ENCODE results near the gene CNTN5. TPM values are rescaled to one million over a fixed set of nuclear protein-coding genes. Genes with fewer than 3 reads are reported as not detected.

CNTN5 gene
- total RNA-seq, 1 donor, result under 0.01 TPM

GRCh38 chr11:100296051-100296679 is 1275.4 kb downstream of the CNTN5 start:
- no peak for DNase-seq (ENCODE audit: low read depth)
- no peak for TF ChIP-seq CTCF (IDR thresholded peaks at IDR 0.05; ENCODE audit: insufficient read depth, low read depth, low read length)
- H3K4me3 ChIP-seq (ENCODE audit: low read depth, low read length), result no peak overlapping the region

GRCh38 chr11:100297516-100297915 is 1276.8 kb downstream of the CNTN5 start:
- no peak for TF ChIP-seq CTCF (IDR thresholded peaks at IDR 0.05; ENCODE audit: insufficient read depth, low read depth, low read length)
- DNase-seq (ENCODE audit: low read depth), result no peak
- H3K4me3 ChIP-seq (ENCODE audit: low read depth, low read length), result no peak overlapping the region

GRCh38 chr11:100302824-100303223 is 1282.1 kb downstream of the CNTN5 start:
- DNase-seq (ENCODE audit: low read depth), result no peak
- no peak overlapping the region for H3K4me3 ChIP-seq (ENCODE audit: low read depth, low read length)
- no peak for TF ChIP-seq CTCF (IDR thresholded peaks at IDR 0.05; ENCODE audit: insufficient read depth, low read depth, low read length)

- no peak for TF ChIP-seq CTCF (IDR thresholded peaks at IDR 0.05; ENCODE audit: insufficient read depth, low read depth, low read length)
- DNase-seq (ENCODE audit: low read depth), result no peak
- no peak overlapping the region for H3K4me3 ChIP-seq (ENCODE audit: low read depth, low read length)
Measured at GRCh38 chr11:100303897-100304296, 1283.1 kb downstream of the CNTN5 start.

GRCh38 chr11:100308202-100308601 is 1287.5 kb downstream of the CNTN5 start:
- no peak for TF ChIP-seq CTCF (IDR thresholded peaks at IDR 0.05; ENCODE audit: insufficient read depth, low read depth, low read length)
- DNase-seq (ENCODE audit: low read depth), result no peak
- no peak overlapping the region for H3K4me3 ChIP-seq (ENCODE audit: low read depth, low read length)

- no peak for TF ChIP-seq CTCF (IDR thresholded peaks at IDR 0.05; ENCODE audit: insufficient read depth, low read depth, low read length)
- no peak for DNase-seq (ENCODE audit: low read depth)
- H3K4me3 ChIP-seq (ENCODE audit: low read depth, low read length), result no peak overlapping the region
Measured at GRCh38 chr11:100315946-100316345, 1295.2 kb downstream of the CNTN5 start.

GRCh38 chr11:100316952-100317351 is 1296.2 kb downstream of the CNTN5 start:
- no peak for DNase-seq (ENCODE audit: low read depth)
- H3K4me3 ChIP-seq (ENCODE audit: low read depth, low read length), result no peak overlapping the region
- no peak for TF ChIP-seq CTCF (IDR thresholded peaks at IDR 0.05; ENCODE audit: insufficient read depth, low read depth, low read length)
